Ramos (cell line): ENCODE results near the gene SMARCC2.
"Not testable (repeated sequence)": the region's sequence is repeated elsewhere in the genome, so short reads cannot be mapped to it uniquely, and the experiment has no call there.

ENCODE experiments used
- in situ Hi-C: fragments of 300-500 bp; cut with MboI; formaldehyde crosslinking; loops from one replicate; pipeline ENCODE4 v1.14.3; 2022; ENCODE audit warnings: low sequenced_read_pairs; ENCODE audit not compliant: unreplicated experiment

Gene SMARCC2

GRCh38 chr12:56172839-56173238, 16.4 kb downstream of the SMARCC2 start:
- in situ Hi-C loops: no loop called here

GRCh38 chr12:56169229-56169759, 20.0 kb downstream of the SMARCC2 start:
- in situ Hi-C loops: no loop called here

- in situ Hi-C loops: no loop called here
Measured at GRCh38 chr12:56165369-56165768, 23.9 kb downstream of the SMARCC2 start.

- in situ Hi-C loops: no loop called here
Measured at GRCh38 chr12:56164345-56164729, 24.9 kb downstream of the SMARCC2 start.

GRCh38 chr12:56163533-56164344, 25.5 kb downstream of the SMARCC2 start:
- in situ Hi-C loops: no loop called here

- in situ Hi-C loops: no loop called here
Measured at GRCh38 chr12:56162468-56163290, 26.6 kb downstream of the SMARCC2 start.

- in situ Hi-C loops: no loop called here
Measured at GRCh38 chr12:56161690-56162351, 27.5 kb downstream of the SMARCC2 start.

- in situ Hi-C loops: no loop called here
Measured at GRCh38 chr12:56160894-56161689, 28.2 kb downstream of the SMARCC2 start.

GRCh38 chr12:56160193-56160763, 29.0 kb downstream of the SMARCC2 start:
- in situ Hi-C loops: no loop called here

- in situ Hi-C loops: no loop called here
Measured at GRCh38 chr12:56159482-56160192, 29.6 kb downstream of the SMARCC2 start.

- in situ Hi-C loops: no loop called here
Measured at GRCh38 chr12:56158926-56159461, 30.3 kb downstream of the SMARCC2 start.

GRCh38 chr12:56158029-56158925, 31.0 kb downstream of the SMARCC2 start, which contains the start of gene MYL6:
Gene MYL6, plus strand, starts transcription at chr12:56158359. Its CDS starts 43 bp downstream, at chr12:56158402.
- in situ Hi-C loops: no loop called here

- in situ Hi-C loops: no loop called here
Measured at GRCh38 chr12:56157201-56158028, 31.9 kb downstream of the SMARCC2 start.

GRCh38 chr12:56156464-56157200, 32.7 kb downstream of the SMARCC2 start:
- in situ Hi-C loops: not testable (repeated sequence)

- in situ Hi-C loops: no loop called here
Measured at GRCh38 chr12:56155256-56155845, 33.9 kb downstream of the SMARCC2 start.

GRCh38 chr12:56154818-56155217, 34.5 kb downstream of the SMARCC2 start:
- in situ Hi-C loops: no loop called here
